B cell (primary cell): ENCODE results near the gene PRRG4. TPM values are rescaled to one million over a fixed set of nuclear protein-coding genes. Genes with fewer than 3 reads are reported as not detected.

Source experiments
- ATAC-seq: fragments of 200-7000 bp; cut with Tn5 transposase; one replicate; pipeline ENCODE4 v1.10.0; 2021; ENCODE audit warnings: low read depth, mild to moderate bottlenecking, moderate number of reproducible peaks, moderate library complexity
- CTCF ChIA-PET: fragments of 350-600 bp; sonication (Branson Sonifier 250); formaldehyde crosslinking; loops from one replicate; lab custom pipeline; 2021; ENCODE audit warnings: antibody characterized with exemption, inconsistent platforms; lab: Charles Lee
- POLR2A ChIA-PET: fragments of 350-600 bp; sonication (Branson Sonifier 250); formaldehyde crosslinking; loops from one replicate; lab custom pipeline; 2021; ENCODE audit warnings: antibody characterized with exemption; lab: Charles Lee
- DNase-seq: peaks from one replicate; pipeline ENCODE4 v3.0.0; 2013
- H2AFZ ChIP-seq: 2 replicates; pipeline ENCODE4 v1.6.1; 2012; ENCODE audit warnings: mild to moderate bottlenecking, low read depth, low read length; ENCODE audit not compliant: insufficient read depth, poor library complexity, severe bottlenecking
- H3K27ac ChIP-seq, 2 donors: 1 replicate in 1 of 2; 2 replicates in 1 of 2; pipeline ENCODE4 v1.5.1; 2012 to 2013; ENCODE audit warnings: low read length in 2 of 2, mild to moderate bottlenecking in 2 of 2, moderate library complexity in 1 of 2
- H3K27me3 ChIP-seq, 4 experiments: fragments of 200-600 bp in 1 of 4; sonication (generic) in 1 of 4; replicated peaks in 1 of 4; 1 replicate in 2 of 4; 2 replicates in 2 of 4; pipeline versions ENCODE4 v1.6.1 to v1.7.0; 2013 to 2016; ENCODE audit warnings: low read length in 3 of 4, mild to moderate bottlenecking in 2 of 4, mixed read lengths in 1 of 4, moderate library complexity in 1 of 4; ENCODE audit not compliant: insufficient read depth in 4 of 4, control insufficient read depth in 3 of 4; ENCODE audit errors: control extremely low read depth in 1 of 4
- H3K36me3 ChIP-seq, 2 experiments: replicated peaks in 1 of 2; 1 replicate in 1 of 2; 2 replicates in 1 of 2; pipeline versions ENCODE4 v1.6.1 to v1.7.1; 2013; ENCODE audit warnings: low read length in 1 of 2; ENCODE audit not compliant: insufficient read depth in 2 of 2, control insufficient read depth in 1 of 2; ENCODE audit errors: control extremely low read depth in 1 of 2, extremely low read depth in 1 of 2
- H3K4me1 ChIP-seq, 2 donors: fragments of 200-600 bp in 1 of 2; sonication (generic) in 1 of 2; 1 replicate in 1 of 2; 2 replicates in 1 of 2; pipeline versions ENCODE4 v1.5.1 to v1.6.1; 2013 to 2017; ENCODE audit warnings: low read length in 2 of 2; ENCODE audit not compliant: control insufficient read depth in 2 of 2, insufficient read depth in 2 of 2
- H3K4me2 ChIP-seq: replicated peaks from 2 replicates; pipeline ENCODE3; 2012; ENCODE audit warnings: mild to moderate bottlenecking, low read depth, low read length; ENCODE audit not compliant: poor library complexity, severe bottlenecking
- H3K4me3 ChIP-seq, 5 experiments: fragments of 200-600 bp in 1 of 5; sonication (generic) in 1 of 5; 1 replicate in 3 of 5; 2 replicates in 2 of 5; pipeline versions ENCODE4 v1.5.1 to v1.7.0; 2011 to 2016; ENCODE audit warnings: low read length in 4 of 5, mild to moderate bottlenecking in 4 of 5, low read depth in 2 of 5, control low read depth in 1 of 5, moderate library complexity in 1 of 5; ENCODE audit not compliant: insufficient read depth in 1 of 5; ENCODE audit errors: control extremely low read depth in 1 of 5, extremely low read depth in 1 of 5
- H3K79me2 ChIP-seq: fragments of 200-600 bp; sonication (generic); one replicate; pipeline ENCODE4 v1.6.0; 2016; ENCODE audit warnings: low read length; ENCODE audit not compliant: control insufficient read depth, insufficient read depth
- H3K9ac ChIP-seq: fragments of 200-600 bp; sonication (generic); 2 replicates; pipeline ENCODE4 v1.6.1; 2017; ENCODE audit warnings: mild to moderate bottlenecking, low read length, moderate library complexity
- H3K9me3 ChIP-seq, 3 donors: one replicate each; pipeline versions ENCODE4 v1.6.1 to v1.7.1; 2013; ENCODE audit warnings: low read length in 2 of 3; ENCODE audit not compliant: control insufficient read depth in 2 of 3, insufficient read depth in 1 of 3; ENCODE audit errors: control extremely low read depth in 1 of 3
- H4K20me1 ChIP-seq: 2 replicates; pipeline ENCODE4 v1.6.0; 2012; ENCODE audit warnings: mild to moderate bottlenecking, low read length; ENCODE audit not compliant: insufficient read depth, control insufficient read depth, poor library complexity, severe bottlenecking
- H3K27ac Mint-ChIP-seq: one replicate; pipeline ENCODE4 v1.8.0; 2021; ENCODE audit warnings: mixed read lengths
- H3K27me3 Mint-ChIP-seq: one replicate; pipeline ENCODE4 v1.8.0; 2021; ENCODE audit warnings: mixed read lengths
- H3K4me1 Mint-ChIP-seq: one replicate; pipeline ENCODE4 v1.8.0; 2021; ENCODE audit warnings: mixed read lengths
- H3K4me3 Mint-ChIP-seq: one replicate; pipeline ENCODE4 v1.8.0; 2021; ENCODE audit warnings: mixed read lengths
- H3K9me3 Mint-ChIP-seq: one replicate; pipeline ENCODE4 v1.8.0; 2022; ENCODE audit warnings: mixed read lengths; ENCODE audit not compliant: insufficient read depth
- CTCF ChIP-seq: fragments of 200-600 bp; IDR thresholded peaks from one replicate; pipeline ENCODE4 v1.8.0; 2022; ENCODE audit warnings: antibody characterized with exemption, mild to moderate bottlenecking
- EZH2 ChIP-seq: IDR thresholded peaks from 2 replicates; pipeline ENCODE4 v1.6.1; 2012; ENCODE audit warnings: borderline replicate concordance, low read depth, mild to moderate bottlenecking, moderate library complexity, low read length; ENCODE audit not compliant: insufficient read depth, poor library complexity, severe bottlenecking
- WGBS: methylation state at CpG from one replicate; pipeline ENCODE4 v1.1.5; 2013; ENCODE audit warnings: missing lambda C conversion rate; ENCODE audit not compliant: insufficient coverage; 5-methylcytosine and 5-hydroxymethylcytosine counted together
- intact Hi-C: fragments of 100-400 bp; cut with micrococcal nuclease; formaldehyde crosslinking; loops from one replicate; pipeline ENCODE4 v1.10.0; 2022
- polyA plus RNA-seq: library from polyadenylated mRNA; depleted of rRNA; stranded (reverse); fragments of >200 nt; gene quantifications from 2 replicates; pipeline ENCODE4 v1.2.3, GENCODE V29; 2012
- total RNA-seq, 2 donors: library from RNA; stranded (reverse); fragments of 120-200 nt in 1 of 2; gene quantifications; 1 replicate in 1 of 2; 2 replicates in 1 of 2; pipeline versions ENCODE4 v1.2.3 to v1.2.4, GENCODE V29; 2013 to 2022

PRRG4 gene
- total and polyA plus RNA-seq, 2 donors (not counting 1 experiment from before 2014, with no cell fraction given) = 0.07 TPM; not detected in 1

DNA sequence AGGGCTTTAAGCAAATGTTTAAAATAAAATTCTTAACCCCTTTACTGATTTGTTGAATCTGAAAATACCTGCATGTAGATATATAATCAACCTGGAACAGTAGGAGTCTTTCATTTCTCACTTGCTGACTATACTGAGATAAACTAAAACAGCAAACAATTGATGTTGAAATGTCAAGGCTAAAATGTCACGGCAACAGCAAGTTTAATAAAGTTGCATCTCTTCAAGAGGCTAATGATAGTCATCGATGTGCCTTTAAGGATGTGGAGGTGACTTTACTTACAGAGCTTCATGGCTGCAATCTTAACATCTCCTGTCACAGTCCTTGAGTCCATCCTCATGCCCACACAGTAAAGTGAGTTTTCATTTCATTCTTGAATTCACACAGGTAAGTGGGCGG lies 3.6 kb upstream of the PRRG4 start:
- WGBS = no CpG with 5 or more reads among the region's 3 CpGs

GRCh38 chr11:32827276-32827675 lies 2.5 kb upstream of the PRRG4 start:
- ATAC-seq = no peak
- H3K27ac Mint-ChIP-seq = no peak overlapping the region

More for the DNA sequence above, 3.6 kb upstream of the PRRG4 start:
- Histone ChIP-seq H3K27me3 (peaks cover 0 to 16% (median 4%) of the 10 kb centered on the region in 4 experiments), H3K36me3 (no peaks in the 10 kb centered on the region), H3K4me2 (no peak overlapping the region), H3K27ac (no peak overlapping the region), H2AFZ (no peak overlapping the region), H4K20me1 (no peaks in the 10 kb centered on the region), H3K4me3 (no peak overlapping the region), H3K9ac (no peak overlapping the region), H3K9me3 (peaks cover 0 to 4% (median 0%) of the 10 kb centered on the region in 3 donors), H3K4me1 (peaks cover 11 to 14% of the 10 kb centered on the region in 2 donors), H3K79me2 (no peaks in the 10 kb centered on the region)
- POLR2A ChIA-PET = no interaction called here
- Mint-ChIP-seq H3K4me3 (no peak overlapping the region), H3K27ac (no peak overlapping the region), H3K9me3 (no peaks in the 10 kb centered on the region), H3K4me1 (peaks cover 23% of the 10 kb centered on the region), H3K27me3 (peaks cover 12% of the 10 kb centered on the region)
- no peak for TF ChIP-seq CTCF
- TF ChIP-seq EZH2 = no peak
- intact Hi-C loops = no loop called here
- no peak for ATAC-seq
- no peak for DNase-seq
- CTCF ChIA-PET = no interaction called here

More at GRCh38 chr11:32827276-32827675, 2.5 kb upstream of the PRRG4 start:
- peaks cover 18% of the 10 kb centered on the region for H3K4me1 Mint-ChIP-seq
- POLR2A ChIA-PET = no interaction called here
- H3K79me2 ChIP-seq = no peaks in the 10 kb centered on the region
- peaks cover 11 to 14% of the 10 kb centered on the region in 2 donors for H3K4me1 ChIP-seq
- H3K9me3 ChIP-seq = peaks cover 0 to 4% (median 0%) of the 10 kb centered on the region in 3 donors
- DNase-seq = no peak
- H3K27me3 Mint-ChIP-seq = peaks cover 15% of the 10 kb centered on the region
- H3K27me3 ChIP-seq = peaks cover 0 to 16% (median 4%) of the 10 kb centered on the region in 4 experiments
- no peak overlapping the region for H3K4me3 Mint-ChIP-seq
- CTCF ChIA-PET = no interaction called here
- no peak overlapping the region for H3K27ac ChIP-seq
- H2AFZ ChIP-seq = no peak overlapping the region
- no peaks in the 10 kb centered on the region for H3K9me3 Mint-ChIP-seq
- H3K4me2 ChIP-seq = no peak overlapping the region
- TF ChIP-seq EZH2 (no peak), CTCF (no peak)
- 100% methylated on average over 1 of the region's 1 CpG for WGBS
- no peaks in the 10 kb centered on the region for H4K20me1 ChIP-seq
- intact Hi-C loops = no loop called here
- H3K36me3 ChIP-seq = no peaks in the 10 kb centered on the region
- H3K9ac ChIP-seq = no peak overlapping the region
- no peak overlapping the region for H3K4me3 ChIP-seq
